ENCODE data around the gene CNTN6. TPM values are rescaled to one million over a fixed set of nuclear protein-coding genes. Genes with fewer than 3 reads are reported as not detected.

CNTN6 gene
- total RNA-seq, 2 experiments from 2014 or later = not detected

GRCh38 chr3:1235526-1236120, 142.8 kb downstream of the CNTN6 start:
- no peaks in the 10 kb centered on the region for H3K27me3 Mint-ChIP-seq

GRCh38 chr3:1251282-1252060, 158.6 kb downstream of the CNTN6 start:
- DNase-seq (no peak), ATAC-seq (no peak)
- Mint-ChIP-seq H3K4me3 (no peak overlapping the region), H3K27me3 (no peaks in the 10 kb centered on the region), H3K4me1 (no peaks in the 10 kb centered on the region), H3K27ac (no peak overlapping the region), H3K36me3 (ENCODE audit: low read depth) (no peaks in the 10 kb centered on the region), H3K9me3 (ENCODE audit: low read depth) (peaks cover 6% of the 10 kb centered on the region)
- CTCF ChIA-PET = interaction anchor here (0.6 kb wide), 1 partner anchor 1078 kb away, joined by 3 read pairs; no protein-coding TSS in a partner anchor
- POLR2A ChIA-PET = no interaction called here
- intact Hi-C loops (cut with DNase I, micrococcal nuclease) = no loop called here

More at GRCh38 chr3:1235526-1236120, 142.8 kb downstream of the CNTN6 start:
- intact Hi-C loops (cut with DNase I, micrococcal nuclease) = no loop called here
- no peak overlapping the region for H3K27ac Mint-ChIP-seq
- no peaks in the 10 kb centered on the region for H3K4me1 Mint-ChIP-seq
- H3K4me3 Mint-ChIP-seq = no peak overlapping the region
- ChIA-PET POLR2A (no interaction called here), CTCF (no interaction called here)
- H3K36me3 Mint-ChIP-seq (ENCODE audit: low read depth) = no peaks in the 10 kb centered on the region
- ATAC-seq (no peak), DNase-seq (no peak)
- peaks cover 6% of the 10 kb centered on the region for H3K9me3 Mint-ChIP-seq (ENCODE audit: low read depth)

GRCh38 chr3:1252061-1252430, 159.2 kb downstream of the CNTN6 start:
- Mint-ChIP-seq H3K9me3 (ENCODE audit: low read depth) (peaks cover 6% of the 10 kb centered on the region), H3K27me3 (no peaks in the 10 kb centered on the region), H3K36me3 (ENCODE audit: low read depth) (no peaks in the 10 kb centered on the region), H3K4me1 (no peaks in the 10 kb centered on the region), H3K4me3 (no peak overlapping the region), H3K27ac (no peak overlapping the region)
- ChIA-PET CTCF (interaction anchor here (0.6 kb wide), 1 partner anchor 1077 kb away, joined by 3 read pairs; no protein-coding TSS in a partner anchor), POLR2A (no interaction called here)
- ATAC-seq (no peak), DNase-seq (no peak)
- intact Hi-C loops (cut with DNase I, micrococcal nuclease) = no loop called here

- ChIA-PET POLR2A (no interaction called here), CTCF (no interaction called here)
- peaks cover 3% of the 10 kb centered on the region for H3K9me3 Mint-ChIP-seq (ENCODE audit: low read depth)
- DNase-seq (no peak), ATAC-seq (no peak)
- no peaks in the 10 kb centered on the region for H3K27me3 Mint-ChIP-seq
- no peaks in the 10 kb centered on the region for H3K4me1 Mint-ChIP-seq
- no peak overlapping the region for H3K4me3 Mint-ChIP-seq
- H3K36me3 Mint-ChIP-seq (ENCODE audit: low read depth) = no peaks in the 10 kb centered on the region
- no peak overlapping the region for H3K27ac Mint-ChIP-seq
- intact Hi-C loops (cut with DNase I, micrococcal nuclease) = no loop called here
Measured at GRCh38 chr3:1262246-1262645, 169.4 kb downstream of the CNTN6 start.

- no peak overlapping the region for H3K4me3 Mint-ChIP-seq
- no peak for ATAC-seq
- POLR2A ChIA-PET = no interaction called here
- CTCF ChIA-PET = no interaction called here
- no peaks in the 10 kb centered on the region for H3K36me3 Mint-ChIP-seq (ENCODE audit: low read depth)
- no peak for DNase-seq
- intact Hi-C loops (cut with DNase I, micrococcal nuclease) = no loop called here
- no peaks in the 10 kb centered on the region for H3K27me3 Mint-ChIP-seq
- H3K9me3 Mint-ChIP-seq (ENCODE audit: low read depth) = peaks cover 3% of the 10 kb centered on the region
- no peak overlapping the region for H3K27ac Mint-ChIP-seq
- no peaks in the 10 kb centered on the region for H3K4me1 Mint-ChIP-seq
Measured at GRCh38 chr3:1263121-1263520, 170.3 kb downstream of the CNTN6 start.

GRCh38 chr3:1269808-1270207, 177.0 kb downstream of the CNTN6 start:
- CTCF ChIA-PET = no interaction called here
- no peak for DNase-seq
- H3K9me3 Mint-ChIP-seq (ENCODE audit: low read depth) = peaks cover 3% of the 10 kb centered on the region
- POLR2A ChIA-PET = no interaction called here
- no peaks in the 10 kb centered on the region for H3K36me3 Mint-ChIP-seq (ENCODE audit: low read depth)
- H3K4me1 Mint-ChIP-seq = no peaks in the 10 kb centered on the region
- intact Hi-C loops (cut with DNase I, micrococcal nuclease) = no loop called here
- H3K4me3 Mint-ChIP-seq = no peak overlapping the region
- H3K27me3 Mint-ChIP-seq = no peaks in the 10 kb centered on the region
- ATAC-seq = no peak
- H3K27ac Mint-ChIP-seq = no peak overlapping the region

GRCh38 chr3:1272546-1273265, 179.9 kb downstream of the CNTN6 start:
- ChIA-PET CTCF (no interaction called here), POLR2A (no interaction called here)
- no peak for DNase-seq
- H3K27ac Mint-ChIP-seq = no peak overlapping the region
- ATAC-seq = no peak
- no peaks in the 10 kb centered on the region for H3K4me1 Mint-ChIP-seq
- no peaks in the 10 kb centered on the region for H3K27me3 Mint-ChIP-seq
- peaks cover 3% of the 10 kb centered on the region for H3K9me3 Mint-ChIP-seq (ENCODE audit: low read depth)
- H3K4me3 Mint-ChIP-seq = no peak overlapping the region
- no peaks in the 10 kb centered on the region for H3K36me3 Mint-ChIP-seq (ENCODE audit: low read depth)
- intact Hi-C loops (cut with DNase I, micrococcal nuclease) = no loop called here

- no peaks in the 10 kb centered on the region for H3K4me1 Mint-ChIP-seq
- H3K27ac Mint-ChIP-seq = no peak overlapping the region
- no peak overlapping the region for H3K4me3 Mint-ChIP-seq
- no peaks in the 10 kb centered on the region for H3K36me3 Mint-ChIP-seq (ENCODE audit: low read depth)
- CTCF ChIA-PET = no interaction called here
- no peaks in the 10 kb centered on the region for H3K27me3 Mint-ChIP-seq
- POLR2A ChIA-PET = no interaction called here
- peaks cover 3% of the 10 kb centered on the region for H3K9me3 Mint-ChIP-seq (ENCODE audit: low read depth)
- intact Hi-C loops (cut with DNase I, micrococcal nuclease) = no loop called here
- DNase-seq (peak; percentile 5), ATAC-seq (no peak)
Measured at GRCh38 chr3:1275495-1275894, 182.7 kb downstream of the CNTN6 start.

- Mint-ChIP-seq H3K27me3 (no peaks in the 10 kb centered on the region), H3K4me1 (no peaks in the 10 kb centered on the region), H3K36me3 (ENCODE audit: low read depth) (no peaks in the 10 kb centered on the region), H3K4me3 (no peak overlapping the region), H3K9me3 (ENCODE audit: low read depth) (peaks cover 10% of the 10 kb centered on the region), H3K27ac (no peak overlapping the region)
- ATAC-seq (no peak), DNase-seq (no peak)
- ChIA-PET CTCF (no interaction called here), POLR2A (no interaction called here)
- intact Hi-C loops (cut with DNase I, micrococcal nuclease) = no loop called here
Measured at GRCh38 chr3:1287815-1288214, 195.0 kb downstream of the CNTN6 start.

- Mint-ChIP-seq H3K4me1 (no peaks in the 10 kb centered on the region), H3K36me3 (ENCODE audit: low read depth) (no peaks in the 10 kb centered on the region), H3K4me3 (no peak overlapping the region), H3K27me3 (no peaks in the 10 kb centered on the region), H3K9me3 (ENCODE audit: low read depth) (peaks cover 10% of the 10 kb centered on the region), H3K27ac (no peak overlapping the region)
- intact Hi-C loops (cut with DNase I, micrococcal nuclease) = no loop called here
- ATAC-seq = no peak
- no peak for DNase-seq
- POLR2A ChIA-PET = no interaction called here
- CTCF ChIA-PET = no interaction called here
Measured at GRCh38 chr3:1288805-1289494, 196.1 kb downstream of the CNTN6 start.

- DNase-seq (no peak), ATAC-seq (no peak)
- Mint-ChIP-seq H3K4me3 (no peak overlapping the region), H3K36me3 (ENCODE audit: low read depth) (no peaks in the 10 kb centered on the region), H3K4me1 (no peaks in the 10 kb centered on the region), H3K9me3 (ENCODE audit: low read depth) (peaks cover 3% of the 10 kb centered on the region), H3K27me3 (no peaks in the 10 kb centered on the region), H3K27ac (no peak overlapping the region)
- ChIA-PET CTCF (interaction anchor here (0.7 kb wide), 1 partner anchor 147 kb away, joined by 3 read pairs; no protein-coding TSS in a partner anchor), POLR2A (no interaction called here)
- intact Hi-C loops (cut with DNase I, micrococcal nuclease) = no loop called here
Measured at GRCh38 chr3:1292571-1293071, 199.8 kb downstream of the CNTN6 start.

Data from activated CD4-positive, alpha-beta T cell treated with anti-CD3 and anti-CD28 coated beads for 36 hours (primary cell).